ENCODE measurements around the gene CDCA5. TPM values are rescaled to one million over a fixed set of nuclear protein-coding genes. Genes with fewer than 3 reads are reported as not detected.

CDCA5 gene
- total RNA-seq: 1.5 and 2.0 TPM in 2 replicates

DNA sequence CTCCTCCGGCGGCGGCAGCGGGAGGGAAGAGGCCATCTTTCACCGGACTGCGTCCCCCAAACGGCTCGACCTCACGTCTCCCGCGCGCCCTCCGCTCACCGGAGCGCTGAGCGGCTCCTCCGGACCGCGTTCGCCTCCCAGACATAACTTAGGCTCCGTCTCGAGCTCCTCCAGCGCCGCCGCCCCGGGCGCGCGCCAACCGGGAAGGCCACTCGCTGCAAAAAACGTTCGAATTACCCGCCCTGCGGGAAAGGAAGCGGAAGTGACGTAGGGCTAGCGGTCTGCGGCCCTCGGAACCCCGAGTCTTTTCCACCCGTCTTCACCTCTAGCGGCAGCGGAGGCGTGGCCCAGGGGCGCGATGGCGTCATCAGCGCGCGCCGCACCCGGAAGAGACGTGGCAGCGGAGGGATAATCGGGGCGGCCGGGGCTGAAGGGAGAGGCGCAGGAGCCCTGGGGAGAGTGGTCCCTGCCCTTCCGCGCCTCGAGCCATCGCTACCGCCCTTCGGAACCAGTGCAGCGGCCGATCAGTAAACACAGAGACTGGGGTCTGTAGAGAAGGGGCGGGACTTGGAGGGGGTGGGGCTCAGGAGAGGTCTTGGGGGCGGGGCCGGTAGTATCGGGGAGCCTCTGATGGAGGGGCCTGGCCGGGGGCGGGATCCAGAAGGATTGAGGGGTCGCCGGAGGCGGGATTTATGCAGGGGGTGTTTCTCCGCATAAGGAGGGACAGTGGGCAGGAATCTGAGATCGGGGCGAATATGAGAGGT, at the start of gene CDCA5, which contains the start of gene ZFPL1:
TSS of gene CDCA5 (minus strand) at position 207 of the 764 bp plus-strand sequence. CDS start at position 145, 62 bp downstream.
TSS of gene ZFPL1 (plus strand) at position 389 of the 764 bp plus-strand sequence. CDS start 477 bp downstream, outside the sequence.

GRCh38 chr11:65121865-65122696, 38.2 kb upstream of the CDCA5 start, which contains the start of the genes FAU and MRPL49:
FAU (minus strand) TSS chr11:65122134; CDS start chr11:65121813, 321 bp downstream.
MRPL49 (plus strand) TSS chr11:65122321; CDS start chr11:65122347, 26 bp downstream.

DNA sequence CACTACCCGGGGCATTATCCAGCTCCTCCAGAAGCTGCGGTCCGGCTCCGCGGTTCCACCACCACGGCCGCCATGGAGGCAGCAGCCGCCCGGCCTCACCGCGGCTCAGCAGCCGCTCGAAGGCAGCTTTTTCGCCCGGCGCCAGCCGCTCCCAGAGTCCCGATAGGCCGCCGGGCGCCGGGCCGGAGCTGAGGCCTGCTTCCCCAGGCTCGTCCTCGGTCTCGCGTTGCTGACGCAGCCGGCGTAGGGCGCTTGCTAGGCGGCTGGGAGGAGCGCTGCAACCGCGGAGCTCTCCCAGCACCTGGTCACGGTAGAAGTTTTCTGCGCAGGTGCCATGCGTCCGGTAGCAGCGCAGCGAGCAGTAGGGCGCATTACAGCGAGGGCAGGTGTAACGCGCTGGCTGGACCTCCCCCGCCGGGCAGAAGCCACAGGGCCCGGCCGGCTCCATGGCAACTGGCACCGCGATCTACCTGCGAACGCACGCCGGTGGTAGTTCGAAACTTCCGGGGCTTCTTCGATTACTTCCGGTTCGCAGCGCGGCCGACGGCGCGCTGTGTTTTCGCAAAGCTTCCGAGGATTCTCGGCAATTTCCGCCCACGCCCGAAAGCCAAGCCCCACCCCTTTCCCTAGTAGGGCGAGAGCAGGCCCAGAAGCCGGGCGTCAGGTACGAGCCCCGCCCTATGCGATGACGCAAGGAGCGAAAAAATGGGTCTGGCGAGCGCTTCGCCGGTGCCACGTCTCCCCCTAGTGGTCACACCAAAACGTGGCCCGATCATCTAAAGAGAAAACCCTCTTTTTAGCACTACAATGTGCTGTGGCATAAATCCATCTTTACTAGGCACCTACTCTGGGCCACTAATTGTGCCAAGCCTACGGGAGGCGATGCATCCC, 33.6 kb upstream of the CDCA5 start, which contains the start of gene ZNHIT2:
TSS of gene ZNHIT2 (minus strand) at position 496 of the 891 bp plus-strand sequence. CDS start at position 448, 48 bp downstream.

DNA sequence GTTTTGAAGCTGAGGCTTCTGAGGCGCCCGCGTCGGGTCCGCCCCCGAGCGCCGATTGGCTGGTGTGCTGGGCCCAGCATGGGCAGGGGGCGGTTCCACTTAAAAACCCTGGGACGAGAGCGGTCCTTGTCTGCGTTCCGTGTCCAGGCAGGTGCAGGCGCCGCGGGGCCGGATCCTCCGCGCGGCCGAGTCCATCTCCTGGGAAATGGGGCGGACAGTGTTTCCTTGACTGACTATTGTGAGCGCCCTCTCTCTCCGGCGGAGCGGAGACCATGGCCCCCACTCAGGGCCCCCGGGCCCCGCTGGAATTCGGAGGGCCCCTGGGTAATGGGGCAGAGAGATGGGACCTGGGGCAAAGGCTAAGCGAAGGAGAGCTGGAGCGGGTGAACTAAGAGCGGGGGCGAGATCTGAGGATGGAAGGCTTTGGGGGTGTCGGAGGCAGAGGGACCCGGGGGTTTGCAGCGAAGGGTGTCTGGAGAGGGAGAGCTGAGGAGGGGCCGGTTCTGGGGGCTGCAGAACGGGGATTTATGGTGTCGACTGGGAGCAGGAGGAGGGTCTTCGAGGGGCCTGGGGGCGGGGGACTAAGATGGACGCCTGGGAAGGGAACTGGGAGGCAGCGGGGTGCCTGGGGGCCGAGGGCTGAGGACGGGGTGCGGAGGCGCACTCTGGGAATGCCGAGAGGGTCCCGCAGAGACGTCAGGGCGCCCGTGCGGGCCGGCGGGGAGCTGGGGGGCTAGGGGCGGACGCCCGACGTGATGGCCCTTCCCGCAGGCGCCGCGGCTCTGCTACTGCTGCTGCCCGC, 28.1 kb upstream of the CDCA5 start, which contains the start of gene TM7SF2:
TSS of gene TM7SF2 (plus strand) at position 129 of the 802 bp plus-strand sequence. CDS start at position 273, 144 bp downstream.

DNA sequence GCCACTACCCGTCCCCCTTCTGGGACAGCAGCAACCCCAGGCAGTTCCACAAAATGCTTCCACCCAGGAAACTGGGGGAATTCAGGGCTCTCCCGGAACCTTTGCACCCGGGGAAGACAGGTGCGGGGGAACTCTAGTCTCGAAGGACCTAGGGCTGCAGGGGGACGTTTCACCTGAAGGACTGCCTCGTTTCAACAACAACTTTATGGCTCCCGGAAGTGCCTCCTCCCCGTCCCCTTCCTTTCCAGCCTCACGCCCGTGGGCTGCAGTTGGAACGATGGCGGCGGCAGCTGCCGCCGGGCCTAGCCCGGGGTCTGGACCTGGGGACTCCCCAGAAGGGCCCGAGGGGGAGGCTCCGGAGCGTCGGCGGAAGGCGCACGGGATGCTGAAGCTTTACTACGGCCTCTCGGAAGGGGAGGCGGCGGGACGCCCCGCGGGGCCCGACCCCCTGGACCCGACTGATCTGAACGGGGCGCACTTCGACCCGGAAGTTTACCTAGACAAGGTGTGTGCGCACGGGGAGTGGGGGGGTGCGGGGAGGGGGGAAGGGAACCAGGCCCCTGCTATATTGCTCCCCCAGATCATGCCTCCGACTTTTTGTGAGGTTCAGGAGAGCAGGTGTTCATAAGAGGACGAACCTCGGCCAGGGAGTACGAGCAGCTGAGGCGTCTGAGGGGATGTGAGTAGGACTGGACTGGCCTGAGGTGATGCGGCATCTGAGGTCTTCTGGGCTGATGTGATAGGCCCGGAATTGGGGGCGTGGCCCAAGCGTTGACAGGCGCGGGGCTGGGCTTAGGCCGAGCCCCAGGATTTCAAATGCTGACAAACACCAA, 12.3 kb upstream of the CDCA5 start, which contains the start of gene VPS51:
TSS of gene VPS51 (plus strand) at position 241 of the 833 bp plus-strand sequence. CDS start at position 278, 37 bp downstream.

GRCh38 chr11:65058419-65059054, 25.3 kb downstream of the CDCA5 start, which contains the start of gene NAALADL1:
NAALADL1 (minus strand) TSS chr11:65058553; CDS start chr11:65058521, 32 bp downstream.

GRCh38 chr11:65040847-65041622, 42.8 kb downstream of the CDCA5 start, which contains the start of gene SAC3D1:
SAC3D1 (plus strand) TSS chr11:65041210; CDS start chr11:65041293, 83 bp downstream.

Other genes with a start within 250 kb of the CDCA5 start
- 0.34 and 0.43 TPM in 2 replicates for gene CDC42BPG, start 239.4 kb downstream of the CDCA5 start, total RNA-seq
- gene EHD1, start 205.4 kb downstream of the CDCA5 start, total RNA-seq: 19.3 and 24.4 TPM in 2 replicates
- gene ATG2A, start 166.8 kb downstream of the CDCA5 start, total RNA-seq: 8.8 and 13.9 TPM in 2 replicates
- 5.0 and 9.2 TPM in 2 replicates for gene PPP2R5B, start 159.4 kb downstream of the CDCA5 start, total RNA-seq
- not detected in 2 replicates for gene GPHA2, start 148.1 kb downstream of the CDCA5 start, total RNA-seq
- not detected in 2 replicates for gene MAJIN, start 111.9 kb downstream of the CDCA5 start, total RNA-seq
- gene BATF2, start 87.1 kb downstream of the CDCA5 start, total RNA-seq: 0.52 and 0.54 TPM in 2 replicates
- 124 and 130 TPM in 2 replicates for gene ARL2, start 69.9 kb downstream of the CDCA5 start, total RNA-seq
- gene SNX15, start 56.6 kb downstream of the CDCA5 start, total RNA-seq: 7.5 and 9.9 TPM in 2 replicates
- gene SAC3D1, start 42.8 kb downstream of the CDCA5 start, total RNA-seq: 4.1 and 5.3 TPM in 2 replicates
- gene NAALADL1, start 25.5 kb downstream of the CDCA5 start, total RNA-seq: 11.5 and 12.8 TPM in 2 replicates
- gene ZFPL1, start 182 bp upstream of the CDCA5 start, total RNA-seq: 16.4 and 20.7 TPM in 2 replicates
- 231 and 291 TPM in 2 replicates for gene VPS51, start 12.2 kb upstream of the CDCA5 start, total RNA-seq
- gene TM7SF2, start 27.8 kb upstream of the CDCA5 start, total RNA-seq: 6.0 and 12.8 TPM in 2 replicates
- 6.3 and 6.4 TPM in 2 replicates for gene ZNHIT2, start 33.7 kb upstream of the CDCA5 start, total RNA-seq
- 283 and 465 TPM in 2 replicates for gene FAU, start 38.1 kb upstream of the CDCA5 start, total RNA-seq
- 41.9 and 49.5 TPM in 2 replicates for gene MRPL49, start 38.3 kb upstream of the CDCA5 start, total RNA-seq
- gene SYVN1, start 50.5 kb upstream of the CDCA5 start, total RNA-seq: 7.9 and 12.3 TPM in 2 replicates
- gene SPDYC, start 86.2 kb upstream of the CDCA5 start, total RNA-seq: not detected in 2 replicates
- 80.4 and 81.5 TPM in 2 replicates for gene CAPN1, start 97.9 kb upstream of the CDCA5 start, total RNA-seq
- 3.3 and 3.4 TPM in 2 replicates for gene POLA2, start 177.9 kb upstream of the CDCA5 start, total RNA-seq
- 7.3 and 8.2 TPM in 2 replicates for gene CDC42EP2, start 230.8 kb upstream of the CDCA5 start, total RNA-seq
- 17.8 and 25.1 TPM in 2 replicates for gene DPF2, start 249.8 kb upstream of the CDCA5 start, total RNA-seq

Measured in dermis lymphatic vessel endothelial cell (primary cell).